ENCODE measurements around the gene KIF6.

Gene KIF6

GRCh38 chr6:39521958-39522357 lies 203.2 kb downstream of the KIF6 start:
- H3K27ac ChIP-seq = no peak overlapping the region
- H3K4me3 ChIP-seq (ENCODE audit: low read depth, low read length) = no peak overlapping the region
- TF ChIP-seq CTCF (IDR thresholded peaks at IDR 0.05) = no peak
- H3K27me3 ChIP-seq (ENCODE audit: control insufficient read depth, insufficient read depth, low read length) = no peaks in the 10 kb centered on the region
- H3K79me2 ChIP-seq = no peaks in the 10 kb centered on the region
- no peak overlapping the region for H2AFZ ChIP-seq
- H3K4me2 ChIP-seq (ENCODE audit: low read length) = no peak overlapping the region
- H3K9me3 ChIP-seq (ENCODE audit: control insufficient read depth, low read length) = no peaks in the 10 kb centered on the region
- no peaks in the 10 kb centered on the region for H3K4me1 ChIP-seq
- no peak overlapping the region for H3K9ac ChIP-seq
- no peaks in the 10 kb centered on the region for H3K36me3 ChIP-seq (ENCODE audit: control insufficient read depth, insufficient read depth, low read length)

GRCh38 chr6:39520916-39521315 lies 204.3 kb downstream of the KIF6 start:
- H3K27me3 ChIP-seq (ENCODE audit: control insufficient read depth, insufficient read depth, low read length) = no peaks in the 10 kb centered on the region
- no peak overlapping the region for H3K9ac ChIP-seq
- no peak overlapping the region for H3K27ac ChIP-seq
- H3K4me1 ChIP-seq = no peaks in the 10 kb centered on the region
- no peaks in the 10 kb centered on the region for H3K9me3 ChIP-seq (ENCODE audit: control insufficient read depth, low read length)
- no peak overlapping the region for H2AFZ ChIP-seq
- H3K79me2 ChIP-seq = no peaks in the 10 kb centered on the region
- no peak overlapping the region for H3K4me2 ChIP-seq (ENCODE audit: low read length)
- no peaks in the 10 kb centered on the region for H3K36me3 ChIP-seq (ENCODE audit: control insufficient read depth, insufficient read depth, low read length)
- no peak overlapping the region for H3K4me3 ChIP-seq (ENCODE audit: low read depth, low read length)
- TF ChIP-seq CTCF (IDR thresholded peaks at IDR 0.05) = no peak

- H3K27ac ChIP-seq = no peak overlapping the region
Measured at GRCh38 chr6:39520411-39520810, 204.8 kb downstream of the KIF6 start.

GRCh38 chr6:39518221-39518620 lies 207.0 kb downstream of the KIF6 start:
- TF ChIP-seq CTCF (IDR thresholded peaks at IDR 0.05) = no peak
- Histone ChIP-seq H3K27me3 (ENCODE audit: control insufficient read depth, insufficient read depth, low read length) (no peaks in the 10 kb centered on the region), H2AFZ (no peak overlapping the region), H3K4me1 (no peaks in the 10 kb centered on the region), H3K9ac (no peak overlapping the region), H3K9me3 (ENCODE audit: control insufficient read depth, low read length) (no peaks in the 10 kb centered on the region), H3K36me3 (ENCODE audit: control insufficient read depth, insufficient read depth, low read length) (no peaks in the 10 kb centered on the region), H3K4me3 (ENCODE audit: low read depth, low read length) (no peak overlapping the region), H3K79me2 (no peaks in the 10 kb centered on the region), H3K4me2 (ENCODE audit: low read length) (no peak overlapping the region), H3K27ac (no peak overlapping the region)

More at GRCh38 chr6:39520411-39520810, 204.8 kb downstream of the KIF6 start:
- Histone ChIP-seq H2AFZ (no peak overlapping the region), H3K79me2 (no peaks in the 10 kb centered on the region), H3K4me1 (no peaks in the 10 kb centered on the region), H3K4me3 (ENCODE audit: low read depth, low read length) (no peak overlapping the region), H3K36me3 (ENCODE audit: control insufficient read depth, insufficient read depth, low read length) (no peaks in the 10 kb centered on the region), H3K9me3 (ENCODE audit: control insufficient read depth, low read length) (no peaks in the 10 kb centered on the region), H3K4me2 (ENCODE audit: low read length) (no peak overlapping the region), H3K9ac (no peak overlapping the region), H3K27me3 (ENCODE audit: control insufficient read depth, insufficient read depth, low read length) (no peaks in the 10 kb centered on the region)
- TF ChIP-seq CTCF (IDR thresholded peaks at IDR 0.05) = no peak

GRCh38 chr6:39517756-39518155 lies 207.5 kb downstream of the KIF6 start:
- Histone ChIP-seq H3K9me3 (ENCODE audit: control insufficient read depth, low read length) (no peaks in the 10 kb centered on the region), H3K27ac (no peak overlapping the region), H3K9ac (no peak overlapping the region), H3K27me3 (ENCODE audit: control insufficient read depth, insufficient read depth, low read length) (no peaks in the 10 kb centered on the region), H3K4me2 (ENCODE audit: low read length) (no peak overlapping the region), H3K4me3 (ENCODE audit: low read depth, low read length) (no peak overlapping the region), H2AFZ (no peak overlapping the region), H3K4me1 (no peaks in the 10 kb centered on the region), H3K79me2 (no peaks in the 10 kb centered on the region), H3K36me3 (ENCODE audit: control insufficient read depth, insufficient read depth, low read length) (no peaks in the 10 kb centered on the region)
- no peak for TF ChIP-seq CTCF (IDR thresholded peaks at IDR 0.05)
